AG04449 (cell line): ENCODE measurements around the gene NDNF.

Experiments used
- CTCF ChIA-PET: fragments of 350-600 bp; formaldehyde crosslinking; extraction: SDS; loops from one replicate; lab custom pipeline; 2021; ENCODE audit warnings: antibody characterized with exemption; lab: Yijun Ruan, JAX
- POLR2A ChIA-PET: fragments of 400-600, 350-600 bp; formaldehyde crosslinking; extraction: SDS; loops from one replicate; lab custom pipeline; 2020; ENCODE audit warnings: antibody characterized with exemption, inconsistent platforms; lab: Yijun Ruan, JAX
- DNase-seq: peaks from one replicate; pipeline ENCODE4 v3.0.0-alpha.2; 2010; ENCODE audit warnings: low read depth, low spot score
- H3K4me3 ChIP-seq: 2 replicates; pipeline ENCODE4 v1.5.1; 2011; ENCODE audit warnings: low read depth, mild to moderate bottlenecking, control low read depth, low read length
- CTCF ChIP-seq: IDR thresholded peaks from one replicate; pipeline ENCODE4 v1.5.1; 2011; ENCODE audit warnings: mild to moderate bottlenecking, moderate library complexity, low read length, control low read depth, inconsistent platforms; ENCODE audit not compliant: insufficient read depth; ENCODE audit errors: missing control alignments

NDNF gene

GRCh38 chr4:121025540-121025939 is 46.8 kb downstream of the NDNF start:
- H3K4me3 ChIP-seq: no peak overlapping the region
- TF ChIP-seq CTCF: no peak
- ChIA-PET CTCF (no interaction called here), POLR2A (no interaction called here)
- no peak for DNase-seq

GRCh38 chr4:121018543-121018942 is 53.8 kb downstream of the NDNF start:
- ChIA-PET POLR2A (no interaction called here), CTCF (no interaction called here)
- DNase-seq: no peak
- no peak for TF ChIP-seq CTCF
- no peak overlapping the region for H3K4me3 ChIP-seq

- CTCF ChIA-PET: no interaction called here
- TF ChIP-seq CTCF: no peak
- POLR2A ChIA-PET: no interaction called here
- H3K4me3 ChIP-seq: no peak overlapping the region
- DNase-seq: no peak
These were observed 55.7 kb downstream of the NDNF start for GRCh38 chr4:121016611-121017010.

- ChIA-PET POLR2A (no interaction called here), CTCF (no interaction called here)
- TF ChIP-seq CTCF: no peak
- DNase-seq: no peak
- no peak overlapping the region for H3K4me3 ChIP-seq
These were observed 56.9 kb downstream of the NDNF start for GRCh38 chr4:121015421-121015820.

GRCh38 chr4:121014544-121014943 is 57.8 kb downstream of the NDNF start:
- no peak overlapping the region for H3K4me3 ChIP-seq
- no peak for DNase-seq
- ChIA-PET POLR2A (no interaction called here), CTCF (no interaction called here)
- TF ChIP-seq CTCF: no peak

- ChIA-PET POLR2A (no interaction called here), CTCF (interaction anchor here (1.0 kb wide), 1 partner anchor 11 kb away, joined by 3 read pairs; no protein-coding TSS in a partner anchor)
- TF ChIP-seq CTCF: no peak
- no peak for DNase-seq
- H3K4me3 ChIP-seq: no peak overlapping the region
These were observed 60.5 kb downstream of the NDNF start for GRCh38 chr4:121011780-121012340.
